Measurements from ENCODE around the gene REC8.
A peak's percentile ranks its signal among the peaks of the same experiment; 100 is the strongest.

Gene REC8

GRCh38 chr14:24188251-24189058 is 16.6 kb downstream of the REC8 start, which contains the start of gene IPO4:
Gene IPO4 (minus strand): TSS chr14:24188816. CDS start chr14:24188787, 29 bp downstream.
- no peaks in the 10 kb centered on the region for H3K27me3 ChIP-seq
- H3K36me3 ChIP-seq = peaks cover 49% of the 10 kb centered on the region
- peak within 1 kb of the TSS; percentile 94 for H3K4me3 ChIP-seq (ENCODE audit: low read depth, low read length)
- DNase-seq = peak; percentile 98
- TF ChIP-seq, protein P1, sequence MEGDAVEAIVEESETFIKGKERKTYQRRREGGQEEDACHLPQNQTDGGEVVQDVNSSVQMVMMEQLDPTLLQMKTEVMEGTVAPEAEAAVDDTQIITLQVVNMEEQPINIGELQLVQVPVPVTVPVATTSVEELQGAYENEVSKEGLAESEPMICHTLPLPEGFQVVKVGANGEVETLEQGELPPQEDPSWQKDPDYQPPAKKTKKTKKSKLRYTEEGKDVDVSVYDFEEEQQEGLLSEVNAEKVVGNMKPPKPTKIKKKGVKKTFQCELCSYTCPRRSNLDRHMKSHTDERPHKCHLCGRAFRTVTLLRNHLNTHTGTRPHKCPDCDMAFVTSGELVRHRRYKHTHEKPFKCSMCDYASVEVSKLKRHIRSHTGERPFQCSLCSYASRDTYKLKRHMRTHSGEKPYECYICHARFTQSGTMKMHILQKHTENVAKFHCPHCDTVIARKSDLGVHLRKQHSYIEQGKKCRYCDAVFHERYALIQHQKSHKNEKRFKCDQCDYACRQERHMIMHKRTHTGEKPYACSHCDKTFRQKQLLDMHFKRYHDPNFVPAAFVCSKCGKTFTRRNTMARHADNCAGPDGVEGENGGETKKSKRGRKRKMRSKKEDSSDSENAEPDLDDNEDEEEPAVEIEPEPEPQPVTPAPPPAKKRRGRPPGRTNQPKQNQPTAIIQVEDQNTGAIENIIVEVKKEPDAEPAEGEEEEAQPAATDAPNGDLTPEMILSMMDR (IDR thresholded peaks at IDR 0.05; ENCODE audit: low read depth, low read length) = no peak
- H3K4me1 ChIP-seq = no peaks in the 10 kb centered on the region
- no peaks in the 10 kb centered on the region for H3K9me3 ChIP-seq

DNA sequence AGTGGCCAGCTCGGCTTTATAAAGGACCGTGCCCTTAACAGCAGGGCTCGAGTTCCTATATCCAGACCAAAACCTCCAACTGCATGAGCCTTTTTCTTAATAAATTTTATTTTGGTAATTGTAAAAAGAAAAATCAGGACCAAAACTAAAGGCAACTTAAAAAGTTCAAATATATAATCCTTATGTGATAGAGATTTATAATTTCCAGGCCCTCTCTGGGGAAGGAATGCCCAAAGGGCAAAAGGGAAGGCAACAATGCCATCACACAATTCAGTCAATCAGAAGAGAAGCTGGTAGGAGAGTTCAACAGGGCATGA is 17.1 kb downstream of the REC8 start:
- Histone ChIP-seq H3K36me3 (peaks cover 46% of the 10 kb centered on the region), H3K9me3 (no peaks in the 10 kb centered on the region), H3K4me3 (ENCODE audit: low read depth, low read length) (peak overlapping the region; percentile 94), H3K4me1 (no peaks in the 10 kb centered on the region), H3K27me3 (no peaks in the 10 kb centered on the region)
- no peak for DNase-seq
- TF ChIP-seq, protein P1 (IDR thresholded peaks at IDR 0.05; ENCODE audit: low read depth, low read length) = no peak

DNA sequence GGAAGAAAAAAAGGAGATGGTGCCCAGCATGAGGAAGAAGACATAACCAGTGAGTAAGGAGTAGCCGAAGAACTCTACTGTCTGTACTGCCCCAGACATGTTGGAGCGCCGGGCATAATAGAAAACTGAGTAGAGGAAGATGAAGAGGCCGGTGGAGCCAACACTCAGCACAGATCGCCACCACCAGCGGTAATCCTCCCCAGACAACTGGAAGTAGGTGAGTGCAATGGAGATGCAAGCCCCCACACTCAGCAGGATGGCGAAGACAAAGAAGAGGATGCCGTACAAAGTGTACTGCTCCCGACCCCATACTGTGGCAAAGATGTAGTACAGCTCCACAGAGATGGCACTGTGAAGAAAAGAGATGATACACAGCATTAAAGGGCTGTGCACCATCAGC is 17.6 kb downstream of the REC8 start:
- no peak overlapping the region for H3K4me3 ChIP-seq (ENCODE audit: low read depth, low read length)
- H3K9me3 ChIP-seq = no peaks in the 10 kb centered on the region
- TF ChIP-seq, protein P1 (IDR thresholded peaks at IDR 0.05; ENCODE audit: low read depth, low read length) = no peak
- peaks cover 43% of the 10 kb centered on the region for H3K36me3 ChIP-seq
- H3K4me1 ChIP-seq = no peaks in the 10 kb centered on the region
- H3K27me3 ChIP-seq = no peaks in the 10 kb centered on the region
- DNase-seq = no peak

DNA sequence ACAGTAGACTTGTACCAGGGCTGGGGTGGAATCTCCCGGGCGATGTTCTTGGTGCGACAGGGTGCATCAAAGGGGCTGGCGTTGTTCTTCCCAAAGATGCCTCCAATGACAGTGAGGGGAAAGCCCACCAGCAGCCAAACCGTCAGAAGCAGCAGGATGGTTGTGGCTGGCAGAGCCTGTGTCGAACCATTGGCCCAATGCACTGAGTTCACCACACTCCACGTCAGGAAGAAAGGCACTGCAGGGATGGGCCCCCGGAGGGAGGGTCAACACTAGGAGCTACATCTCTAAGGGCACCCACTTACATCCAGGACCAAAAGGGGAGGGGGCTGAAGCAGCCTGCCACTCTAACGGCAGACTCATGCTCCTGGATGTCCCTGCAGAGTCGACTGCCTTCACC is 18.5 kb downstream of the REC8 start:
- Histone ChIP-seq H3K4me1 (no peaks in the 10 kb centered on the region), H3K9me3 (no peaks in the 10 kb centered on the region), H3K27me3 (no peaks in the 10 kb centered on the region), H3K36me3 (peaks cover 35% of the 10 kb centered on the region), H3K4me3 (ENCODE audit: low read depth, low read length) (no peak overlapping the region)
- no peak for DNase-seq
- TF ChIP-seq, protein P1 (IDR thresholded peaks at IDR 0.05; ENCODE audit: low read depth, low read length) = no peak

- H3K4me3 ChIP-seq (ENCODE audit: low read depth, low read length) = no peak overlapping the region
- TF ChIP-seq, protein P1 (IDR thresholded peaks at IDR 0.05; ENCODE audit: low read depth, low read length) = no peak
- H3K27me3 ChIP-seq = no peaks in the 10 kb centered on the region
- no peaks in the 10 kb centered on the region for H3K4me1 ChIP-seq
- H3K36me3 ChIP-seq = peaks cover 14% of the 10 kb centered on the region
- H3K9me3 ChIP-seq = no peaks in the 10 kb centered on the region
- DNase-seq = no peak
These were observed 21.1 kb downstream of the REC8 start for GRCh38 chr14:24192933-24193332.

DNA sequence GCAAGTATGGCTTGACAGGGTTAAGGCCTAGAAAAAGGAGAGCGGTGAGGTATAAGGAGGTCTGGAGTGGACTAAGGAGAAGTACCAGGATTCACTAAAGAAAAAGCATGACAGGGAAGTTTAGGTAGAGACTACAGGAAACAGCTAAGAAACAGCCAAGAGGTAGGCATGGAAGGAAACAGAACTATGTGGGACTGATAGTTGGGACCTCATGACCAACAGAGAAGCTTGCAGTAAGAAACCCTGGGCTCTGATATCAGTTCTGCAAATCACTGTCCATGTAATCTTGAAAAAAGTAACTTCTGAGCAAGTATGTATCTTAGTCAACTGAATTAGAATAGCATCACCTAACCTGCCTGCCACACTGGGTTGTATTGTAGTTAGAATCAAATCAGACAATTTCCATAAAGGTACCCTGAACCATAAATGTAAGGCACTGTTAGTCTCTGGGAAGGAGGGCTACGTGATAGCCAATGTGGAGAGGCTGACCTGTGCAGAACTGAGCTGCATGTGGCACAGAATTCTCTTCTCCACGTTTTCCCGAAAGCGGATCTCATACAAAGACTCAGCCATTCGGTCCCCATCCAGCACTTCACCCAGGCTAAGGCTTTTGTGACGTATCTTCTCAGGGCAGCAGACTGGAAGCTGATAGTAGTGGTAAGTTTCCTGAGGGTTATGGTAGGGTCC is 22.4 kb downstream of the REC8 start:
- Histone ChIP-seq H3K27me3 (no peaks in the 10 kb centered on the region), H3K4me1 (no peaks in the 10 kb centered on the region), H3K9me3 (no peaks in the 10 kb centered on the region), H3K36me3 (peaks cover 14% of the 10 kb centered on the region), H3K4me3 (ENCODE audit: low read depth, low read length) (peak overlapping the region; percentile 94)
- TF ChIP-seq, protein P1 (IDR thresholded peaks at IDR 0.05; ENCODE audit: low read depth, low read length) = no peak
- DNase-seq = no peak
